ENCODE results near the gene CCDC54. TPM values are rescaled to one million over a fixed set of nuclear protein-coding genes. Genes with fewer than 3 reads are reported as not detected.

The CCDC54 gene
- total RNA-seq, 1 donor from 2014 or later: not detected

DNA sequence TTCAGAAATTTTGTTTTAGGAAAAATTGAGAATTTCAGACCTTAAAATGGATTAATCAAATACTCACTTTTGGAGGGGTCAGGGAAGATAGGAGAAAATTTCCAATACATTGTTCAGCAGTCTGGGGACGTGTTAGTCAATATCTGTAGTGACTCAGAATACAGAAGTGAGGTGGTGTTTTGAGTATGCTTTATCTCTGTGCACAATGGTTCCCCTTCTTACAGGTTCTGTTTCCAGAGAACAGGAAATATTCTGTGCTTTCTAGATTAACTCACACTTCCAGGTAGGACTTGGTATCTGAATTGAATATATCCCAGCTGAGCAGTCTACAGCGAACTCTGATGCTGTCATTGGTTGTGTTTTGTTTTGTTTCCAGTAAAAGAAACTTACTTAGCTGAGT lies 30.7 kb upstream of the CCDC54 start:
- no peaks in the 10 kb centered on the region for H3K27me3 ChIP-seq
- H3K4me3 ChIP-seq: no peak overlapping the region
- H3K9me3 ChIP-seq: no peaks in the 10 kb centered on the region
- no peaks in the 10 kb centered on the region for H3K4me1 ChIP-seq
- no peak overlapping the region for H3K27ac ChIP-seq
- DNase-seq (no peak), ATAC-seq (no peak)
- no peaks in the 10 kb centered on the region for H3K36me3 ChIP-seq
- TF ChIP-seq, protein P1, sequence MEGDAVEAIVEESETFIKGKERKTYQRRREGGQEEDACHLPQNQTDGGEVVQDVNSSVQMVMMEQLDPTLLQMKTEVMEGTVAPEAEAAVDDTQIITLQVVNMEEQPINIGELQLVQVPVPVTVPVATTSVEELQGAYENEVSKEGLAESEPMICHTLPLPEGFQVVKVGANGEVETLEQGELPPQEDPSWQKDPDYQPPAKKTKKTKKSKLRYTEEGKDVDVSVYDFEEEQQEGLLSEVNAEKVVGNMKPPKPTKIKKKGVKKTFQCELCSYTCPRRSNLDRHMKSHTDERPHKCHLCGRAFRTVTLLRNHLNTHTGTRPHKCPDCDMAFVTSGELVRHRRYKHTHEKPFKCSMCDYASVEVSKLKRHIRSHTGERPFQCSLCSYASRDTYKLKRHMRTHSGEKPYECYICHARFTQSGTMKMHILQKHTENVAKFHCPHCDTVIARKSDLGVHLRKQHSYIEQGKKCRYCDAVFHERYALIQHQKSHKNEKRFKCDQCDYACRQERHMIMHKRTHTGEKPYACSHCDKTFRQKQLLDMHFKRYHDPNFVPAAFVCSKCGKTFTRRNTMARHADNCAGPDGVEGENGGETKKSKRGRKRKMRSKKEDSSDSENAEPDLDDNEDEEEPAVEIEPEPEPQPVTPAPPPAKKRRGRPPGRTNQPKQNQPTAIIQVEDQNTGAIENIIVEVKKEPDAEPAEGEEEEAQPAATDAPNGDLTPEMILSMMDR (IDR thresholded peaks at IDR 0.05): no peak
- intact Hi-C loops (cut with DNase I): no loop called here

DNA sequence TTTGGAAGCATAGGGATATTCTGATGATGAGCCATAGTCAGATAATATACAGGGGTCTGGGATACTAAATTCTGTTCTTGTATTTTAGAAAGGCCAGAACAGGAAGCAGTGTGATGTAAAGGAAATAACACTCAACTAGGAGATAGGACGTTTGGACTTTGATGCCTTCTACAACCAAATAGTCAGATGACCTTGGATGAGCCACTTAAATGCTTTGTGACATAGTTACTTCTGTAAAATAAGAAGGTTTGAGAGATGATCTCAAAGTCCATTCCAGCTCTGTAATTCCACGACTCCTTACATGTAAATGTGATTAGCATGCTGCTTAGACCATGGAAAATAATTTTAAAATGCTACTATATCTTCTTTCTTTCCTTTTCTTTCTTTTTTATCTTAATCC lies 29.5 kb upstream of the CCDC54 start:
- intact Hi-C loops (cut with DNase I): no loop called here
- ATAC-seq (no peak), DNase-seq (no peak)

DNA sequence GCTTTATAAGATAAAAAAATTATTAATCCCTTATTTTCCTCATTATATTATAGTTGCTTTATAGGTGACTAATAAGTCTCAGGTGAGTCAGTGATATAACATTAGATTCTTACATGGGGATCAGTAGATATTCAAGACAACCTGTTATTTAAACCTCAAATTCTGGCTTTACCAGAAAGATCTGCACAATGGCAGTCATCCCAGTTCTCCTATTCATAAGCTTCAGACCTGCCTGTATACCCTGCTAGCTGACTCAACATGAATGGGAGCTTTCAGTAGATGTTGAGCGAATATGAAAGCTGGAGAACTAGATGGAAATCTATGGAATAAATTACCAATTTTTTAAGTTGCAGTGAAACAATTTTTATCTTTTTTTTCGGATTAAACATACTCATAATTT lies 20.5 kb upstream of the CCDC54 start:
- TF ChIP-seq, protein P1 (IDR thresholded peaks at IDR 0.05): no peak
- Histone ChIP-seq H3K4me3 (no peak overlapping the region), H3K27ac (no peak overlapping the region), H3K36me3 (no peaks in the 10 kb centered on the region), H3K4me1 (no peaks in the 10 kb centered on the region), H3K27me3 (no peaks in the 10 kb centered on the region), H3K9me3 (no peaks in the 10 kb centered on the region)
- ATAC-seq (no peak), DNase-seq (no peak)
- intact Hi-C loops (cut with DNase I): no loop called here

More for the DNA sequence above, 29.5 kb upstream of the CCDC54 start:
- Histone ChIP-seq H3K9me3 (no peaks in the 10 kb centered on the region), H3K4me3 (no peak overlapping the region), H3K27me3 (no peaks in the 10 kb centered on the region), H3K4me1 (no peaks in the 10 kb centered on the region), H3K27ac (no peak overlapping the region), H3K36me3 (no peaks in the 10 kb centered on the region)
- TF ChIP-seq, protein P1 (IDR thresholded peaks at IDR 0.05): no peak

DNA sequence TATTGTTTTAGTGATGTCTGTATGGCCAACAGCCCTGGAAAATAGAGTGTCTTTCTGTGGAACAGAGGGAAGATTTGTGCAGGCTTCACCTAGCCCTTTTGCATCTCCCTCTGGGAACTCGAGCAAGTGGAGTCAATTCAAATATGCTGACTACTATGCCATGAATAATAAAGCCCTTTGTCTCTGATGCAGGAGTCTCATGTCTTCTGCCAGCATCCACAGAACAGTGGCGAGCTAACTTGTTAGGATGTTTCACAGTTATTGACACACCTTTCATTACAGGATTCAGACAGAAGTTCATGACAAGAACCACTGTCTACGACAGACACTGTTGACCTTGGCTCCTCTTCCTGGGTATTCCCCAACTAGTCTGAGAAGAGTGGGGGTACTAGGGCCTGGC lies 15.6 kb upstream of the CCDC54 start:
- no peaks in the 10 kb centered on the region for H3K36me3 ChIP-seq
- TF ChIP-seq, protein P1 (IDR thresholded peaks at IDR 0.05): no peak
- H3K4me3 ChIP-seq: no peak overlapping the region
- no peak overlapping the region for H3K27ac ChIP-seq
- no peak for DNase-seq
- ATAC-seq: no peak
- no peaks in the 10 kb centered on the region for H3K27me3 ChIP-seq
- intact Hi-C loops (cut with DNase I): no loop called here
- H3K9me3 ChIP-seq: no peaks in the 10 kb centered on the region
- no peaks in the 10 kb centered on the region for H3K4me1 ChIP-seq

DNA sequence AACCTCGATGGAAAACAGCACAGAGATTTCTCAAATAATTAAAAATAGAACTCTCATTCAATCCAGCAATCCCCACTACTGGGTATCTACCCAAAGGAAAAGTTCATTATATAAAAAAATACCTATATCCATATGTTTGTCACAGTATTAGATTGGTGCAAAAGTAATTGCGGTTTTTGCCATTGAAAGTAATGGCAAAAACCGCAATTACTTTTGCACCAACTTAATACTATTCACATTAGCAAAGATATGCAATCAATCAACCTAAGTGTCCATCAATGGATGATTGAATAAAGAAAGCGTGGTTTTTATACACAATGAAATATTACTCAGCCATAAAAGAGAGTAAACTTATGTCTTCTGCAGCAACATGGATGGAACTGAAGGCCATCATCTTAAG lies 12.2 kb upstream of the CCDC54 start:
- Histone ChIP-seq H3K4me1 (no peaks in the 10 kb centered on the region), H3K27me3 (no peaks in the 10 kb centered on the region), H3K4me3 (no peak overlapping the region), H3K27ac (no peak overlapping the region), H3K9me3 (no peaks in the 10 kb centered on the region), H3K36me3 (no peaks in the 10 kb centered on the region)
- intact Hi-C loops (cut with DNase I): no loop called here
- TF ChIP-seq, protein P1 (IDR thresholded peaks at IDR 0.05): no peak
- DNase-seq (no peak), ATAC-seq (no peak)

DNA sequence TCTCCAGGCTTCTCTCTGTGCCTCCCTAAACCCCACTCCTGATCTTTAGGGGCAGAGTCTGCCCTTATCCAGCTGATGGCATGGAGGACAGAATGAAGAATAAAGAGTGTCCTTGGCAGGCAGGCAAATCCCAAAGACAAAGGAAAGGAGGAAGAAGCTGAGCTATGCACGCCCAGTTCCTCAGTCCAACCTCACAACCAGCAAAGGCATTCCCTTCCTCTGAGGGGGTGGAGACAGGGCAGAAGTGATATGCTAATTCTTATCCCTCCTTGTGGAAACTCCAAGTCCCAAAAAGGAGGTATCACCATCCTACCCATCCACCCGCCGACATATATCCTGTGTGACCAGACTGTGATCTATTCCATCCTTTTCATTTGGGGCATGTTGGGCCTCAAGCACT lies 10.5 kb upstream of the CCDC54 start:
- TF ChIP-seq, protein P1 (IDR thresholded peaks at IDR 0.05): no peak
- H3K4me1 ChIP-seq: no peaks in the 10 kb centered on the region
- DNase-seq (no peak), ATAC-seq (no peak)
- H3K27me3 ChIP-seq: no peaks in the 10 kb centered on the region
- intact Hi-C loops (cut with DNase I): no loop called here
- no peaks in the 10 kb centered on the region for H3K36me3 ChIP-seq
- no peaks in the 10 kb centered on the region for H3K9me3 ChIP-seq
- no peak overlapping the region for H3K4me3 ChIP-seq
- H3K27ac ChIP-seq: no peak overlapping the region

Data from upper lobe of right lung (tissue), 1 donor.